ENCODE results near the gene AREL1.

AREL1 gene

DNA sequence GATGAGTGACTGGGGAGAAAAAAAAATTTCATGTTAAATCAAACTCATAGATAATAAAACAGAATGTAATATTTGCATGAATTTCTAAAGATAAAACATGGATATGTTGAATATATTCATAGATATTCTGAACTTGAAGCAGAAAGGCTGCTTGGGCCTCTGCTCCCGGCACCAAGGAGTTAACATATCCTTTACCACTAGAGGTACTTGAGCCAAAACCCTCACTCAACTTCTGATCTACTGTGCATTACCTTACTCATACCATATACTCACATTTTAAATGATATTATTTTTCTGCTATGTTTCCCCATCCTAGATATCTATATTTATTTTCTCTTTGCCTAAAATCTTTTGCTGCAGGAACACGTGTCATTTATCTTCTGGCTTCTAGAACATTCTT lies 14.9 kb downstream of the AREL1 start:
- ChIA-PET CTCF (no interaction called here), POLR2A (no interaction called here)
- TF ChIP-seq SP1 (IDR thresholded peaks at IDR 0.05) (no peak), HDGF (IDR thresholded peaks at IDR 0.05; ENCODE audit: borderline replicate concordance) (no peak), L3MBTL2 (conservative IDR thresholded peaks at IDR 0.05) (no peak), FOXK2 (IDR thresholded peaks at IDR 0.05) (no peak), CTBP1 (IDR thresholded peaks at IDR 0.05; ENCODE audit: borderline replicate concordance) (no peak), NFRKB (IDR thresholded peaks at IDR 0.05) (no peak), ELF4 (IDR thresholded peaks at IDR 0.05) (no peak), SUZ12 (IDR thresholded peaks at IDR 0.05) (no peak), ARNT (IDR thresholded peaks at IDR 0.05) (no peak), BHLHE40 (IDR thresholded peaks at IDR 0.05; ENCODE audit: borderline replicate concordance) (no peak), FOXM1 (IDR thresholded peaks at IDR 0.05; ENCODE audit: borderline replicate concordance) (no peak), TARDBP (IDR thresholded peaks at IDR 0.05) (no peak), ZNF384 (IDR thresholded peaks at IDR 0.05) (no peak), LEF1 (IDR thresholded peaks at IDR 0.05; ENCODE audit: borderline replicate concordance) (no peak), FOXA1 (IDR thresholded peaks at IDR 0.05) (no peak)
- TF ChIP-seq, protein P1, sequence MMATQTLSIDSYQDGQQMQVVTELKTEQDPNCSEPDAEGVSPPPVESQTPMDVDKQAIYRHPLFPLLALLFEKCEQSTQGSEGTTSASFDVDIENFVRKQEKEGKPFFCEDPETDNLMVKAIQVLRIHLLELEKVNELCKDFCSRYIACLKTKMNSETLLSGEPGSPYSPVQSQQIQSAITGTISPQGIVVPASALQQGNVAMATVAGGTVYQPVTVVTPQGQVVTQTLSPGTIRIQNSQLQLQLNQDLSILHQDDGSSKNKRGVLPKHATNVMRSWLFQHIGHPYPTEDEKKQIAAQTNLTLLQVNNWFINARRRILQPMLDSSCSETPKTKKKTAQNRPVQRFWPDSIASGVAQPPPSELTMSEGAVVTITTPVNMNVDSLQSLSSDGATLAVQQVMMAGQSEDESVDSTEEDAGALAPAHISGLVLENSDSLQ (IDR thresholded peaks at IDR 0.05), result no peak
- DNase-seq (ENCODE audit: extremely low spot score), result no peak

DNA sequence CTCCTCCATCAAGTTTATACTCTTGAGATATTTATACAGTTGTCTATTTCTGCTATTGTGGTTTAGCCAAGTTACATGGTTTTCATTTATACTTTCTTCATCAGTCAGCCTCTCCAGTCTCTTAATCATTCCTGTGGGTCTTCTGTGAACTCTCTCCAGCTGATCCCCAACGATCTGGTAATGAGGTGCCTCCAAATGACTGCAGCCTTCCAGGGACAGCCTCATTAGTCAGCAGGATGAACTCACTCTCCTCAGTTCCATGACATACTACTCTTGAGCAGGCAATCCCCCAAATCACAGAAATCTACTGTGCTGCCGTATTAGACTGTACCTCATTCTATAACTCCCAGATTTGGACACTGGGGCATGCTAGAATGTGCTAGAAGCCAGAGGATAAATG lies 15.3 kb downstream of the AREL1 start:
- no peak for TF ChIP-seq FOXM1 (IDR thresholded peaks at IDR 0.05; ENCODE audit: borderline replicate concordance)
- no peak for TF ChIP-seq CTBP1 (IDR thresholded peaks at IDR 0.05; ENCODE audit: borderline replicate concordance)
- no peak for TF ChIP-seq LEF1 (IDR thresholded peaks at IDR 0.05; ENCODE audit: borderline replicate concordance)
- ChIA-PET POLR2A (interaction anchor here (0.6 kb wide), 1 partner anchor 99 kb away, joined by 3 read pairs; no protein-coding TSS in a partner anchor), CTCF (no interaction called here)
- no peak for DNase-seq (ENCODE audit: extremely low spot score)

DNA sequence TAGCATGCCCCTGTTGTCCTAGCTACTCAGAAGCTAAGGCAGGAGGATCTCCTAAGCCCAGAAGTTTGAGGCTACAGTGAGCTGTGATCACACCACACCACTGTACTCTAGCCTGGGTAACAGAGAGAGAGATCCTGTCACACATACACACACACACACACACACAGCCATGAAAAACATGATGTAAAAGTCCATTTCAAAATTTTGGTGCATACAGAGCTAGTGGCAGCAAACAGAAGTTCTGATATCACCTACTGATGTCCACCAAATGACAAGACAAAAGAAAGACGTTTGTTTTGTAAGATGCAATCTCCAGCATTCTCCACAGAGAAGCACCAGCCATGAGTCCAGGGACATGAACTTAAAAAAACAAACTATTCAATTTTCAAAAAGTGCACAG lies 15.9 kb downstream of the AREL1 start:
- no peak for TF ChIP-seq CTBP1 (IDR thresholded peaks at IDR 0.05; ENCODE audit: borderline replicate concordance)
- no peak for TF ChIP-seq ELF4 (IDR thresholded peaks at IDR 0.05)
- TF ChIP-seq LEF1 (IDR thresholded peaks at IDR 0.05; ENCODE audit: borderline replicate concordance), result no peak
- TF ChIP-seq ZNF384 (IDR thresholded peaks at IDR 0.05), result no peak
- no peak for TF ChIP-seq FOXM1 (IDR thresholded peaks at IDR 0.05; ENCODE audit: borderline replicate concordance)
- TF ChIP-seq FOXA1 (IDR thresholded peaks at IDR 0.05), result no peak
- no peak for TF ChIP-seq SP1 (IDR thresholded peaks at IDR 0.05)
- TF ChIP-seq, protein P1 (IDR thresholded peaks at IDR 0.05), result no peak
- no peak for TF ChIP-seq NFRKB (IDR thresholded peaks at IDR 0.05)
- TF ChIP-seq L3MBTL2 (conservative IDR thresholded peaks at IDR 0.05), result no peak
- no peak for TF ChIP-seq HDGF (IDR thresholded peaks at IDR 0.05; ENCODE audit: borderline replicate concordance)
- no peak for DNase-seq (ENCODE audit: extremely low spot score)
- POLR2A ChIA-PET, result interaction anchor here (0.6 kb wide), 1 partner anchor 98 kb away, joined by 3 read pairs; no protein-coding TSS in a partner anchor
- CTCF ChIA-PET, result no interaction called here

DNA sequence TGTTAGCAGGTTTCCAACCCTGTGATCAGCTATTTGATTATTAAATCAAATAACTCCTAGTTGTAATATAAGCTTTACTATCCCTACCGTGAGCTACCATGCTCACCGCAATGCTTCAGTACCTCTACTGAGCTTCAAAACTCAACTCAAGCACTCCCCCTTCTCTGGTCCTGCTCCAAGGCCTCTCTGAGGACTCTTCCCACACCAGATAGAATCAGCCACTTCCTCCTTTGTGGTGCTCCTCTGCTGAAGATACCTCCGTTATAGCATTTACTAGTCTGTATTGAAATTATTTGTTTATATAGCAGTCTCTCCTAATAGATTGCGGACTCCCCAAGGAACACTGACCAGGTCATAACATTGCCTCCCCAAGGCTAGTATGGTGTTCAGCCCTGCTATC lies 17.5 kb downstream of the AREL1 start:
- TF ChIP-seq SP1 (IDR thresholded peaks at IDR 0.05) (no peak), L3MBTL2 (conservative IDR thresholded peaks at IDR 0.05) (no peak), NFRKB (IDR thresholded peaks at IDR 0.05) (no peak), ELF4 (IDR thresholded peaks at IDR 0.05) (no peak), FOXM1 (IDR thresholded peaks at IDR 0.05; ENCODE audit: borderline replicate concordance) (no peak), FOXA1 (IDR thresholded peaks at IDR 0.05) (no peak), BHLHE40 (IDR thresholded peaks at IDR 0.05; ENCODE audit: borderline replicate concordance) (no peak)
- ChIA-PET CTCF (no interaction called here), POLR2A (interaction anchor here (0.6 kb wide), 1 partner anchor 253 kb away, joined by 3 read pairs; no protein-coding TSS in a partner anchor)
- DNase-seq (ENCODE audit: extremely low spot score), result no peak

DNA sequence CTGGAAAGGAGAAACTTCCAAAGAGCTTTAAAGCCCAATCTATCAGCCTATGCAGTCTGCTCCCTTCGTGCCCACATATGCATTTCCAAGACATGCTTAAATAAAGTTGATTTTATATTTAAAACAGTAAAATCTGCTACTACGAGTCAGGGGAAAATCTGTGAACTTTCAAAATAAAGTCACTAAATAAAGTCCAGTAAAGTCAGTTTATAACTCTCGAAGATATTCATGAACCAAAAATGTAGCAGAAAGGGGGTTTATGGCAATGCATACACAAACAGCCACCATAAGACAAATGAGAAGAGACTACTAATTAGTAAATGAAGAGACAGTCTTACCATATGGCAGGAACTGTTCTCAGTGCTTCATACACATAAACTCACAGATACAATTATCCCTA lies 19.7 kb downstream of the AREL1 start:
- no peak for TF ChIP-seq CTBP1 (IDR thresholded peaks at IDR 0.05; ENCODE audit: borderline replicate concordance)
- TF ChIP-seq FOXM1 (IDR thresholded peaks at IDR 0.05; ENCODE audit: borderline replicate concordance), result no peak
- TF ChIP-seq, protein P1 (IDR thresholded peaks at IDR 0.05), result no peak
- no peak for TF ChIP-seq HDGF (IDR thresholded peaks at IDR 0.05; ENCODE audit: borderline replicate concordance)
- TF ChIP-seq SUZ12 (IDR thresholded peaks at IDR 0.05), result no peak
- no peak for TF ChIP-seq FOXK2 (IDR thresholded peaks at IDR 0.05)
- no peak for TF ChIP-seq NFRKB (IDR thresholded peaks at IDR 0.05)
- TF ChIP-seq TARDBP (IDR thresholded peaks at IDR 0.05), result no peak
- no peak for TF ChIP-seq L3MBTL2 (conservative IDR thresholded peaks at IDR 0.05)
- no peak for TF ChIP-seq SP1 (IDR thresholded peaks at IDR 0.05)
- no peak for TF ChIP-seq BHLHE40 (IDR thresholded peaks at IDR 0.05; ENCODE audit: borderline replicate concordance)
- TF ChIP-seq FOXA1 (IDR thresholded peaks at IDR 0.05), result no peak
- POLR2A ChIA-PET, result interaction anchor here (0.8 kb wide), 1 partner anchor 35 kb away, joined by 3 read pairs; no protein-coding TSS in a partner anchor
- DNase-seq (ENCODE audit: extremely low spot score), result no peak
- CTCF ChIA-PET, result no interaction called here

DNA sequence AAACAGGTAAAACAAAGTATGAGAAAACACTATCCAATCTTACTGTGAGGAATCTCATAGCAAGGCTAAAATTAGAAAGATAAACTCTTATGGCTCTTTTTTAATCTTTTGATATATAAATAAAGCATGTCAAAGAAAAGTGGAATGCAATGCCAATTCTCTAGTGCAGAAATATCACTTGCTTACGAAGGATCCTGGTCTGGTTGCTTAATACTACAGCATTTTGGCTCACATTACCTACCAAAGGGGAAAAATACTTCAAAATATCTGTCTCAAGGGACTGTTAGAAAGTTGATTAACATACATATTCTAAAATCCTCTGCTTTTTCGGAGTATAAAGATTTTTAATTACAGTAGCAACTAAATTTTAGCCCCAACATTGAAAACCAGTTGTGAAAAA lies 21.4 kb downstream of the AREL1 start:
- TF ChIP-seq ELF4 (IDR thresholded peaks at IDR 0.05), result no peak
- no peak for TF ChIP-seq HDGF (IDR thresholded peaks at IDR 0.05; ENCODE audit: borderline replicate concordance)
- no peak for TF ChIP-seq SP1 (IDR thresholded peaks at IDR 0.05)
- no peak for TF ChIP-seq ZNF384 (IDR thresholded peaks at IDR 0.05)
- TF ChIP-seq L3MBTL2 (conservative IDR thresholded peaks at IDR 0.05), result no peak
- no peak for TF ChIP-seq NFRKB (IDR thresholded peaks at IDR 0.05)
- no peak for TF ChIP-seq SUZ12 (IDR thresholded peaks at IDR 0.05)
- TF ChIP-seq TARDBP (IDR thresholded peaks at IDR 0.05), result no peak
- no peak for TF ChIP-seq FOXM1 (IDR thresholded peaks at IDR 0.05; ENCODE audit: borderline replicate concordance)
- TF ChIP-seq, protein P1 (IDR thresholded peaks at IDR 0.05), result no peak
- no peak for TF ChIP-seq CTBP1 (IDR thresholded peaks at IDR 0.05; ENCODE audit: borderline replicate concordance)
- ChIA-PET POLR2A (no interaction called here), CTCF (no interaction called here)
- DNase-seq (ENCODE audit: extremely low spot score), result no peak

All from HEK293T (cell line).